HG02938 (cell line): ENCODE measurements around the gene POLR3A.

Experiments used
- ATAC-seq: cut with Tn5 transposase; IDR thresholded peaks from one replicate; pipeline ENCODE4 v1.9.1; 2021; ENCODE audit warnings: mild to moderate bottlenecking, moderate library complexity; ENCODE audit not compliant: unreplicated experiment

The POLR3A gene

GRCh38 chr10:77983384-77984341, 45.7 kb downstream of the POLR3A start:
- no peak for ATAC-seq

- no peak for ATAC-seq
These were observed 48.0 kb downstream of the POLR3A start for GRCh38 chr10:77981281-77981680.

GRCh38 chr10:77979221-77979620, 50.1 kb downstream of the POLR3A start:
- no peak for ATAC-seq

GRCh38 chr10:77978360-77978759, 51.0 kb downstream of the POLR3A start:
- ATAC-seq, result no peak

GRCh38 chr10:77977934-77978333, 51.4 kb downstream of the POLR3A start:
- ATAC-seq, result no peak

- ATAC-seq, result no peak
These were observed 52.3 kb downstream of the POLR3A start for GRCh38 chr10:77977016-77977415.

- ATAC-seq, result no peak
These were observed 54.1 kb downstream of the POLR3A start for GRCh38 chr10:77975086-77975666.

- no peak for ATAC-seq
These were observed 54.8 kb downstream of the POLR3A start for GRCh38 chr10:77974396-77975074.

GRCh38 chr10:77973276-77973675, 56.0 kb downstream of the POLR3A start:
- ATAC-seq, result no peak

- no peak for ATAC-seq
These were observed 57.2 kb downstream of the POLR3A start for GRCh38 chr10:77972148-77972547.

GRCh38 chr10:77971804-77972144, 57.5 kb downstream of the POLR3A start:
- ATAC-seq, result no peak

GRCh38 chr10:77970869-77971803, 58.2 kb downstream of the POLR3A start:
- ATAC-seq, result no peak

- ATAC-seq, result no peak
These were observed 60.2 kb downstream of the POLR3A start for GRCh38 chr10:77969114-77969513.

GRCh38 chr10:77967611-77968022, 61.7 kb downstream of the POLR3A start:
- no peak for ATAC-seq

- no peak for ATAC-seq
These were observed 64.0 kb downstream of the POLR3A start for GRCh38 chr10:77965294-77965693.

GRCh38 chr10:77964811-77965210, 64.5 kb downstream of the POLR3A start:
- ATAC-seq, result no peak

- ATAC-seq, result no peak
These were observed 65.4 kb downstream of the POLR3A start for GRCh38 chr10:77963901-77964300.

GRCh38 chr10:77962350-77963146, 66.8 kb downstream of the POLR3A start:
- no peak for ATAC-seq

- no peak for ATAC-seq
These were observed 67.6 kb downstream of the POLR3A start for GRCh38 chr10:77961668-77962067.

GRCh38 chr10:77960829-77961329, 68.4 kb downstream of the POLR3A start:
- ATAC-seq, result no peak
